KMS-11 (cell line): ENCODE measurements around the gene NOX5.

Experiments
- H2AFZ ChIP-seq: fragments of 200-600 bp; sonication (generic); 2 replicates; pipeline ENCODE4 v1.6.1; 2016; ENCODE audit warnings: antibody characterized with exemption, mixed run types, low read depth
- H3K27ac ChIP-seq: fragments of 200-600 bp; sonication (generic); 2 replicates; pipeline ENCODE4 v1.6.1; 2016; ENCODE audit warnings: mild to moderate bottlenecking, mixed run types
- H3K27me3 ChIP-seq: fragments of 200-600 bp; sonication (generic); 2 replicates; pipeline ENCODE4 v1.6.1; 2017; ENCODE audit warnings: mild to moderate bottlenecking, low read depth, mixed run types, moderate library complexity; ENCODE audit not compliant: insufficient read depth
- H3K36me3 ChIP-seq: fragments of 200-600 bp; sonication (generic); 2 replicates; pipeline ENCODE4 v1.6.1; 2017; ENCODE audit warnings: mild to moderate bottlenecking, mixed run types; ENCODE audit not compliant: insufficient read depth
- H3K4me1 ChIP-seq: fragments of 200-600 bp; sonication (generic); 2 replicates; pipeline ENCODE4 v1.6.1; 2016; ENCODE audit warnings: mild to moderate bottlenecking, low read depth, mixed run types; ENCODE audit not compliant: poor library complexity, severe bottlenecking
- H3K4me2 ChIP-seq: fragments of 200-600 bp; sonication (generic); 2 replicates; pipeline ENCODE4 v1.7.0; 2016; ENCODE audit warnings: mild to moderate bottlenecking, mixed run types
- H3K4me3 ChIP-seq: fragments of 200-600 bp; sonication (generic); IDR thresholded peaks from 2 replicates; pipeline ENCODE4 v1.6.1; 2017; ENCODE audit warnings: low read depth, low read length, mixed read lengths; ENCODE audit not compliant: insufficient read depth
- H3K79me2 ChIP-seq: fragments of 200-600 bp; sonication (generic); 2 replicates; pipeline ENCODE4 v1.6.1; 2016; ENCODE audit warnings: low read depth, mixed run types; ENCODE audit not compliant: insufficient read depth
- H3K9ac ChIP-seq: fragments of 200-600 bp; sonication (generic); 2 replicates; pipeline ENCODE4 v1.6.1; 2016; ENCODE audit warnings: mild to moderate bottlenecking, mixed run types
- H4K20me1 ChIP-seq: fragments of 200-600 bp; sonication (generic); 2 replicates; pipeline ENCODE4 v1.6.1; 2016; ENCODE audit warnings: mild to moderate bottlenecking, mixed run types; ENCODE audit not compliant: insufficient read depth
- CTCF ChIP-seq: fragments of 200-600 bp; sonication (generic); conservative IDR thresholded peaks from 2 replicates; pipeline ENCODE4 v1.6.1; 2017; ENCODE audit warnings: low read depth, mild to moderate bottlenecking, antibody characterized with exemption, low read length, moderate library complexity, mixed read lengths

NOX5 gene

DNA sequence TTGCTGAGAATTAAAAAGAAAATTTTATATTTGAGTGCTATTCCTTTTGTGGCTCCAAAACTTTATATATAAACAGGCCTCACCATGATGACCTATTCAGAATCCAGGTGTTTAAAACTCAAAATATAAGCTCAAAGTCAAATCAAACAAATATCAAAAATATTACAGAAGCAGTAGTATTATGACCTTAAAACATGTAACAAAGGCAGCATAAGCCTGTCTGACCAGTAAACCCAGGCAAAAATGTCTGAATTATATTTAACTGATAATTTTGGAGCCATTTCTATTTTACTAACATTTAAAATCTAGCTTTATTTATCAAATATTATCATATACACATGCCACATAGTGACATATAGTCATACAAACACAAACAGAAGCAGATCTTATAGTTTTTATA is 6.4 kb upstream of the NOX5 start:
- H3K27me3 ChIP-seq = no peaks in the 10 kb centered on the region
- no peaks in the 10 kb centered on the region for H3K36me3 ChIP-seq
- no peak overlapping the region for H3K4me3 ChIP-seq
- no peaks in the 10 kb centered on the region for H3K79me2 ChIP-seq
- H2AFZ ChIP-seq = no peak overlapping the region
- no peak overlapping the region for H3K9ac ChIP-seq
- no peaks in the 10 kb centered on the region for H4K20me1 ChIP-seq
- no peaks in the 10 kb centered on the region for H3K4me1 ChIP-seq
- H3K4me2 ChIP-seq = no peak overlapping the region
- no peak overlapping the region for H3K27ac ChIP-seq
- TF ChIP-seq CTCF = no peak

GRCh38 chr15:69009341-69009740 is 5.2 kb upstream of the NOX5 start:
- no peaks in the 10 kb centered on the region for H3K36me3 ChIP-seq
- no peak overlapping the region for H2AFZ ChIP-seq
- H3K79me2 ChIP-seq = no peaks in the 10 kb centered on the region
- no peak overlapping the region for H3K4me2 ChIP-seq
- no peak for TF ChIP-seq CTCF
- no peak overlapping the region for H3K9ac ChIP-seq
- no peak overlapping the region for H3K27ac ChIP-seq
- H4K20me1 ChIP-seq = no peaks in the 10 kb centered on the region
- H3K27me3 ChIP-seq = no peaks in the 10 kb centered on the region
- no peak overlapping the region for H3K4me3 ChIP-seq
- H3K4me1 ChIP-seq = no peaks in the 10 kb centered on the region

- no peaks in the 10 kb centered on the region for H4K20me1 ChIP-seq
- no peaks in the 10 kb centered on the region for H3K4me1 ChIP-seq
- no peak overlapping the region for H3K4me3 ChIP-seq
- no peak overlapping the region for H3K9ac ChIP-seq
- no peak overlapping the region for H3K4me2 ChIP-seq
- no peak overlapping the region for H3K27ac ChIP-seq
- no peak for TF ChIP-seq CTCF
- no peaks in the 10 kb centered on the region for H3K36me3 ChIP-seq
- H3K27me3 ChIP-seq = no peaks in the 10 kb centered on the region
- H2AFZ ChIP-seq = no peak overlapping the region
- H3K79me2 ChIP-seq = no peaks in the 10 kb centered on the region
Observed at GRCh38 chr15:69011641-69012040, 2.9 kb upstream of the NOX5 start.

GRCh38 chr15:69012761-69013364 is 1.6 kb upstream of the NOX5 start:
- Histone ChIP-seq H3K4me2 (no peak overlapping the region), H3K27me3 (no peaks in the 10 kb centered on the region), H4K20me1 (no peaks in the 10 kb centered on the region), H3K9ac (no peak overlapping the region), H3K79me2 (no peaks in the 10 kb centered on the region), H3K4me3 (no peak overlapping the region), H3K4me1 (no peaks in the 10 kb centered on the region), H3K27ac (no peak overlapping the region), H2AFZ (no peak overlapping the region), H3K36me3 (no peaks in the 10 kb centered on the region)
- TF ChIP-seq CTCF = no peak
